Lower leg skin (tissue), 3 donors: ENCODE results near the gene TXNRD3.

Experiments
- POLR2A ChIP-seq, 2 donors: fragments of 450-650 bp; IDR thresholded peaks; one replicate each; pipeline ENCODE4 v1.6.1; 2016 to 2017; ENCODE audit warnings: antibody characterized with exemption in 2 of 2, mild to moderate bottlenecking in 1 of 2, moderate library complexity in 1 of 2
- TF ChIP-seq, protein P1 (sequence below), 3 donors: fragments of 450-650 bp; IDR thresholded peaks; one replicate each; pipeline ENCODE4 v1.5.1; 2016; ENCODE audit warnings: antibody characterized with exemption in 3 of 3, mild to moderate bottlenecking in 3 of 3, moderate library complexity in 2 of 3

GRCh38 chr3:126582311-126582710 is 72.6 kb downstream of the TXNRD3 start:
- TF ChIP-seq, protein P1, sequence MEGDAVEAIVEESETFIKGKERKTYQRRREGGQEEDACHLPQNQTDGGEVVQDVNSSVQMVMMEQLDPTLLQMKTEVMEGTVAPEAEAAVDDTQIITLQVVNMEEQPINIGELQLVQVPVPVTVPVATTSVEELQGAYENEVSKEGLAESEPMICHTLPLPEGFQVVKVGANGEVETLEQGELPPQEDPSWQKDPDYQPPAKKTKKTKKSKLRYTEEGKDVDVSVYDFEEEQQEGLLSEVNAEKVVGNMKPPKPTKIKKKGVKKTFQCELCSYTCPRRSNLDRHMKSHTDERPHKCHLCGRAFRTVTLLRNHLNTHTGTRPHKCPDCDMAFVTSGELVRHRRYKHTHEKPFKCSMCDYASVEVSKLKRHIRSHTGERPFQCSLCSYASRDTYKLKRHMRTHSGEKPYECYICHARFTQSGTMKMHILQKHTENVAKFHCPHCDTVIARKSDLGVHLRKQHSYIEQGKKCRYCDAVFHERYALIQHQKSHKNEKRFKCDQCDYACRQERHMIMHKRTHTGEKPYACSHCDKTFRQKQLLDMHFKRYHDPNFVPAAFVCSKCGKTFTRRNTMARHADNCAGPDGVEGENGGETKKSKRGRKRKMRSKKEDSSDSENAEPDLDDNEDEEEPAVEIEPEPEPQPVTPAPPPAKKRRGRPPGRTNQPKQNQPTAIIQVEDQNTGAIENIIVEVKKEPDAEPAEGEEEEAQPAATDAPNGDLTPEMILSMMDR (IDR thresholded peaks at IDR 0.05): no peak
- no peak for TF ChIP-seq POLR2A (IDR thresholded peaks at IDR 0.05)
